GM12875 (cell line): ENCODE data around the gene PEAK1.

Source experiments
- H3K4me3 ChIP-seq: one replicate; pipeline ENCODE4 v1.5.1; 2011; ENCODE audit warnings: low read depth, low read length, control low read depth
- TF ChIP-seq, protein P1 (sequence below): IDR thresholded peaks from 2 replicates; pipeline ENCODE4 v1.5.1; 2011; ENCODE audit warnings: low read depth, mild to moderate bottlenecking, control low read depth, inconsistent platforms, low read length, moderate library complexity, borderline replicate concordance; ENCODE audit not compliant: insufficient read depth

PEAK1 gene

GRCh38 chr15:77347197-77347596 lies 72.7 kb downstream of the PEAK1 start:
- no peak overlapping the region for H3K4me3 ChIP-seq
- TF ChIP-seq, protein P1, sequence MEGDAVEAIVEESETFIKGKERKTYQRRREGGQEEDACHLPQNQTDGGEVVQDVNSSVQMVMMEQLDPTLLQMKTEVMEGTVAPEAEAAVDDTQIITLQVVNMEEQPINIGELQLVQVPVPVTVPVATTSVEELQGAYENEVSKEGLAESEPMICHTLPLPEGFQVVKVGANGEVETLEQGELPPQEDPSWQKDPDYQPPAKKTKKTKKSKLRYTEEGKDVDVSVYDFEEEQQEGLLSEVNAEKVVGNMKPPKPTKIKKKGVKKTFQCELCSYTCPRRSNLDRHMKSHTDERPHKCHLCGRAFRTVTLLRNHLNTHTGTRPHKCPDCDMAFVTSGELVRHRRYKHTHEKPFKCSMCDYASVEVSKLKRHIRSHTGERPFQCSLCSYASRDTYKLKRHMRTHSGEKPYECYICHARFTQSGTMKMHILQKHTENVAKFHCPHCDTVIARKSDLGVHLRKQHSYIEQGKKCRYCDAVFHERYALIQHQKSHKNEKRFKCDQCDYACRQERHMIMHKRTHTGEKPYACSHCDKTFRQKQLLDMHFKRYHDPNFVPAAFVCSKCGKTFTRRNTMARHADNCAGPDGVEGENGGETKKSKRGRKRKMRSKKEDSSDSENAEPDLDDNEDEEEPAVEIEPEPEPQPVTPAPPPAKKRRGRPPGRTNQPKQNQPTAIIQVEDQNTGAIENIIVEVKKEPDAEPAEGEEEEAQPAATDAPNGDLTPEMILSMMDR: no peak

GRCh38 chr15:77346245-77347036 lies 73.5 kb downstream of the PEAK1 start:
- TF ChIP-seq, protein P1: no peak
- no peak overlapping the region for H3K4me3 ChIP-seq

GRCh38 chr15:77342807-77343206 lies 77.1 kb downstream of the PEAK1 start:
- H3K4me3 ChIP-seq: no peak overlapping the region
- TF ChIP-seq, protein P1: no peak

GRCh38 chr15:77340245-77340644 lies 79.7 kb downstream of the PEAK1 start:
- no peak overlapping the region for H3K4me3 ChIP-seq
- TF ChIP-seq, protein P1: no peak

- TF ChIP-seq, protein P1: no peak
- no peak overlapping the region for H3K4me3 ChIP-seq
Observed at GRCh38 chr15:77336006-77336405, 83.9 kb downstream of the PEAK1 start.

DNA sequence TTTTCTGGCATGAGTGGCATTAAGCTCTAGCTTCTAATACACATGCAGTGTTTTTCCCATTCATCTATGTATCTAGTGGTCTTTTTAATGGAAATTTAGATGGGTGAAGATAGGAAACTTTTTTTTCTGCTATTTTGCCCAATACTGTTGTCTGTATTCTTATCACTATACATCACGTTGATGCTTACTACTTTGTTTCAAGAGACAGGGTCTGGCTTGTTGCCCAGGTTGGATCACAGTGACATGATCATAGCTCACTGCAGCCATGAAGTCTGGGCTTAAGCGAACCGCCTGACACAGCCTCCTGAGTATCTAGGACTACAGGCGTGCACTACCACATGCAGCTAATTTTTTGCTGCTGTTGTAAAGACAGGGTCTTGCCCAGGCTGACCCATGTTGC lies 84.6 kb downstream of the PEAK1 start:
- H3K4me3 ChIP-seq: no peak overlapping the region
- TF ChIP-seq, protein P1: no peak

GRCh38 chr15:77333166-77333565 lies 86.7 kb downstream of the PEAK1 start:
- TF ChIP-seq, protein P1: no peak
- no peak overlapping the region for H3K4me3 ChIP-seq
